Measurements from ENCODE around the gene OSTM1. TPM values are rescaled to one million over a fixed set of nuclear protein-coding genes. Genes with fewer than 3 reads are reported as not detected.

The OSTM1 gene
- total and polyA plus RNA-seq, 2 of the 8 experiments (the other 6 are each of a cell fraction or from before 2014, with no cell fraction given) = 17.7 to 26.1 TPM

- Histone ChIP-seq H2BK120ac (replicated peaks; ENCODE audit: low read depth, low read length) (no peak overlapping the region), H2BK12ac (ENCODE audit: low read depth, low read length) (no peak overlapping the region), H4K20me1 (replicated peaks in 1 of 2; ENCODE audit: control insufficient read depth in 1 of 2, insufficient read depth in 2 of 2, low read length in 2 of 2) (no peaks in the 10 kb centered on the region), H3K18ac (ENCODE audit: extremely low read depth, low read length) (no peak overlapping the region), H4K91ac (replicated peaks; ENCODE audit: insufficient read length, low read length) (no peak overlapping the region), H3K4me2 (ENCODE audit: insufficient read depth in 1 of 2, low read depth in 2 of 2, low read length in 2 of 2) (no peak overlapping the region), H4K8ac (ENCODE audit: extremely low read depth, insufficient read depth, low read length) (no peak overlapping the region), H3K23ac (ENCODE audit: insufficient read length) (no peak overlapping the region), H4K5ac (ENCODE audit: insufficient read length, low read depth, low read length) (no peak overlapping the region), H2AK5ac (ENCODE audit: low read depth, low read length) (no peak overlapping the region), H3K4me3 (ENCODE audit: extremely low read depth in 1 of 4, insufficient read depth in 2 of 4, low read depth in 3 of 4, low read length in 4 of 4) (no peak overlapping the region), H3K9me3 (ENCODE audit: insufficient read depth in 2 of 2, low read depth in 1 of 2, low read length in 1 of 2) (no peaks in the 10 kb centered on the region), H3K23me2 (ENCODE audit: low read depth, low read length) (no peaks in the 10 kb centered on the region; the same call in 1 of the 2 replicates), H2BK20ac (ENCODE audit: low read length) (peak overlapping the region; percentile 82; the same call in 1 of the 2 replicates), H3K79me2 (ENCODE audit: control insufficient read depth in 1 of 2, insufficient read depth in 2 of 2, low read length in 2 of 2) (no peaks in the 10 kb centered on the region), H3K4ac (replicated peaks; ENCODE audit: insufficient read length, low read depth, low read length) (no peak overlapping the region), H3K14ac (ENCODE audit: insufficient read length) (no peak overlapping the region), H2AFZ (ENCODE audit: low read length) (no peak overlapping the region), H3K27ac (ENCODE audit: low read depth, low read length) (no peak overlapping the region), H3K4me1 (replicated peaks in 1 of 4; ENCODE audit: control insufficient read depth in 3 of 4, insufficient read depth in 4 of 4, low read length in 3 of 4) (peaks cover 0 to 8% (median under 1%) of the 10 kb centered on the region in 4 experiments; a peak in 3 of 7 replicates), H3K9ac (replicated peaks in 1 of 4; ENCODE audit: extremely low read depth in 1 of 4, low read depth in 3 of 4, low read length in 3 of 4) (no peak overlapping the region), H3K79me1 (ENCODE audit: low read depth, low read length) (no peaks in the 10 kb centered on the region), H2BK15ac (ENCODE audit: low read length) (0 out of 2 replicates have a peak overlapping the region, but pooled peaks have one; percentile 18), H3K36me3 (ENCODE audit: control insufficient read depth in 2 of 4, insufficient read depth in 4 of 4, low read length in 3 of 4) (no peaks in the 10 kb centered on the region; a peak in 1 of 8 replicates), H3K27me3 (replicated peaks in 1 of 4; ENCODE audit: control insufficient read depth in 3 of 4, extremely low read depth in 1 of 4, insufficient read depth in 3 of 4, low read length in 3 of 4) (peaks cover 0 to 3% (median under 1%) of the 10 kb centered on the region in 4 experiments; a peak in 2 of 7 replicates), H2BK5ac (ENCODE audit: low read depth, low read length) (no peak overlapping the region), H3K56ac (replicated peaks; ENCODE audit: insufficient read length, low read depth, low read length) (no peak overlapping the region)
- FAIRE-seq (no peak), DNase-seq (ENCODE audit: low read depth in 1 of 2, low spot score in 2 of 2) (peak in 1 of 2 experiments; percentile 31)
- CTCF ChIA-PET (ENCODE audit: partially characterized antibody) = interaction anchor here (0.8 to 1.5 kb wide), 4 partner anchors 10 to 100 kb away, joined by 3 to 5 read pairs (median 4); no protein-coding TSS in a partner anchor
- WGBS, 2 experiments (ENCODE audit: extremely low coverage in 1 of 2, insufficient coverage in 1 of 2, insufficient read length in 1 of 2, insufficient replicate concordance in 2 of 2, low coverage in 1 of 2, low lambda C conversion rate in 2 of 2, missing lambda C conversion rate in 1 of 2) = 75% methylated on average over 2 of the region's 2 CpGs; no CpG with 5 or more reads in 1 of the 2 experiments
- no peak for TF ChIP-seq SIRT6 (IDR thresholded peaks at IDR 0.05; ENCODE audit: low read length)
- no peak for TF ChIP-seq SAP30 (IDR thresholded peaks at IDR 0.05; ENCODE audit: insufficient read depth, insufficient replicate concordance, low read length)
- no peak for TF ChIP-seq SRF (IDR thresholded peaks at IDR 0.05; ENCODE audit: low read depth, low read length)
- TF ChIP-seq TEAD4 (IDR thresholded peaks at IDR 0.05; ENCODE audit: low read depth, low read length) = no peak
- TF ChIP-seq POLR2AphosphoS5 (IDR thresholded peaks at IDR 0.05; ENCODE audit: low read depth, low read length) = no peak
- TF ChIP-seq SP2 (IDR thresholded peaks at IDR 0.05; ENCODE audit: low read length) = no peak
- no peak for TF ChIP-seq RXRA (IDR thresholded peaks at IDR 0.05; ENCODE audit: insufficient read depth, low read depth, low read length)
- TF ChIP-seq FOSL1 (IDR thresholded peaks at IDR 0.05; ENCODE audit: insufficient read depth, low read depth, low read length) = no peak
- TF ChIP-seq SIN3A (conservative IDR thresholded peaks at IDR 0.05 in 1 of 2, IDR thresholded peaks at IDR 0.05 in 1 of 2; ENCODE audit: low read depth in 1 of 2, low read length in 2 of 2) = no peak
- TF ChIP-seq MAX (IDR thresholded peaks at IDR 0.05) = no peak
- POLR2A ChIA-PET (ENCODE audit: partially characterized antibody) = no interaction called here
These were observed 5.7 kb upstream of the OSTM1 start for GRCh38 chr6:108080010-108080780.
